ENCODE data around the gene MRGPRF.
A peak's percentile ranks its signal among the peaks of the same experiment; 100 is the strongest.

The MRGPRF gene

DNA sequence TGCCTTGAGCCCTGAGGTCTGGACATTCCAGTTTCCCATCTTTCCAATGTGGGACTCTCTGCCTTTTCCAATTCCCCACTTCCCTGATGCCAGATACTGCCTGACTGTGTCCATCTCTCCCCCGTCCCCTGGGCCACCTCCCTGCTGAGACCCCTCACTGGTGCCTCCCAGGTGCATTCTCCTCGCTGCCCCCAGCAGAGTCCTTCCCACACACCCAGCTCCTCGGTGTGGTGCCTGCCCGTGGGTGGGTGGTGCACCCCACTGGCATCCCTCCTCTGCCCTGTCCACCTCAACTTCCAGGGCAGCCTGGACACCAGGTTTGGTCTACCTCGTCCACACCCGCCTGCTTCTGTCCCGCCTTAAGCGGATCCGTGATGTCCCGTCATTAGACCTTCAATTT, 4.9 kb upstream of the MRGPRF start:
- Mint-ChIP-seq H3K4me3 (no peak overlapping the region), H3K36me3 (no peaks in the 10 kb centered on the region), H3K27ac (peak overlapping the region; percentile 56), H3K4me1 (peaks cover 0 to 5% of the 10 kb centered on the region in 2 donors), H3K27me3 (peaks cover 22 to 31% of the 10 kb centered on the region in 2 donors), H3K9me3 (peaks cover 4 to 9% of the 10 kb centered on the region in 2 donors)
- ATAC-seq (replicated peaks) (no peak), DNase-seq (no peak)

DNA sequence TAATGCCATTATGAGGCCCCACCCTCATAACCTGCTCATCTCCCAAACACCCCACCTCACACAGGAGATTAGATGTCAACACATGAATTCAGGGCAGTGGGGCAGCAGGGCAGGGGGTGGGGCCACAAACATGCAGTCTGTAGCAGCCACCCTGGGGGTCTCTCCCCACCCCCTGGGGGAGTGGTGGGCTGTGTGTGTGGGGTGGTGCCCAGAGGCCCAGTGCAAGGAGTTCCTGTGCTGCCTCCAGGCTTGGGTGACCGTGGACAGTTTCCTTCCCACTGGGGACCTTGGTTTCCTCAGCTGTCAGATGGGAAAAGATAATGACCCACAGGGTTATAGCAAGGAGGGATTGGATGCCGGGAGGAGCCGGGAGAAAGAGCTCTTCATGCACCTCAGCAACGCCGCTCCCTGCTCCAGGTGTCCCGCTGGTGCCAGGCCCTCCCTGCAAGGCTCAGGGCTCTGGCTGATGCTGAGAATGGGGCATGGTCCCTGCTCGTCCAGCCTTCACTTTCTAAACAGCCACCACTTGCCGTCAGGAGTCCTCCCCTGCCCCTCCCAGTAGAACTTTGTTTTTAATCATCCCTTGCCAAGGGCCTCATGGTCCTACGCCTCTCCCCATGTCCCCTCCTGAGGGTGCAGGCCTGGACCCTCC, 2.0 kb upstream of the MRGPRF start:
- Mint-ChIP-seq H3K27me3 (peaks cover 42 to 57% of the 10 kb centered on the region in 2 donors), H3K36me3 (no peaks in the 10 kb centered on the region), H3K4me1 (peaks cover 5 to 6% of the 10 kb centered on the region in 2 donors), H3K9me3 (peaks cover 4 to 9% of the 10 kb centered on the region in 2 donors), H3K4me3 (no peak overlapping the region), H3K27ac (no peak overlapping the region)
- no peak for ATAC-seq (replicated peaks)
- DNase-seq = no peak

DNA sequence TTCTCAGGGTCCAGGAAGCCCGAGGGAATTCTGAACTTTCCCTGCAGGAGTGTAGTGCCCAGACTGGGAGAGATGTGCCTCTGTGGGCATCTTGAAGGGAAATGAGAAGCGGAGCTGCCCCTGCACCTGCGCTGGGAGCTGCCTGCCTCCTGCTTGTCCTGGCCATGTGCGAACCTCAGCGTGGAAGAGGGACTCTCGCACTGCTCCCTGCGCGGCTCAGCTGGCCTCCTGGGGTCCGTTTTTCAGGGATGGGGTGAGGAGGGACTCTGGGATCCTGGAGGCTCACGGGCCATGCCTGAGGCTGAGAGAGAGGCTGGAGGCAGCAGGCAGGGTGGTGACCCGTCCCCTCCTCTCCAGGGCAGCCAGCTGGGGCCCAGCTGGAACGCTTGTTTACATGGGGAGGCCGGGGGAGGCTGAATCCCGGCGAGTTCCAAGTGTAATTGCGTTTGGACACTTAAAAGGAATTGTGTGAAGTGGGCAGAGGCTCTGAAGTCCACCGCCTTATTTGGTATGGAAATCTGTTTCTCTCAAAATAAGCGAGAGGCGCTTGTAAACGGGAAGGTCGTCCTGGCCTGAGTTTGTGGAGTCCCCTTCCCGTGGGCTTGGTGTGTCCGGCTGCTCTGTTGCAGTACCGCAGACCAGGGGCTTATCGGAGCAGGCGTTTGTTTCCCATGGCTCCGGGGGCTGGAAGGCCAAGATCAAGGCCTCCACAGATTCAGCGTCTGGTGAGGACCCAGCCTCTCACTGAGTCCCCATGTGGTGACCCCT, 1.2 kb upstream of the MRGPRF start:
- DNase-seq = no peak
- H3K36me3 Mint-ChIP-seq = no peaks in the 10 kb centered on the region
- no peak overlapping the region for H3K4me3 Mint-ChIP-seq
- no peak overlapping the region for H3K27ac Mint-ChIP-seq
- H3K9me3 Mint-ChIP-seq = peaks cover 4 to 9% of the 10 kb centered on the region in 2 donors
- peaks cover 5 to 6% of the 10 kb centered on the region in 2 donors for H3K4me1 Mint-ChIP-seq
- H3K27me3 Mint-ChIP-seq = peaks cover 45 to 64% of the 10 kb centered on the region in 2 donors
- ATAC-seq (replicated peaks) = no peak

DNA sequence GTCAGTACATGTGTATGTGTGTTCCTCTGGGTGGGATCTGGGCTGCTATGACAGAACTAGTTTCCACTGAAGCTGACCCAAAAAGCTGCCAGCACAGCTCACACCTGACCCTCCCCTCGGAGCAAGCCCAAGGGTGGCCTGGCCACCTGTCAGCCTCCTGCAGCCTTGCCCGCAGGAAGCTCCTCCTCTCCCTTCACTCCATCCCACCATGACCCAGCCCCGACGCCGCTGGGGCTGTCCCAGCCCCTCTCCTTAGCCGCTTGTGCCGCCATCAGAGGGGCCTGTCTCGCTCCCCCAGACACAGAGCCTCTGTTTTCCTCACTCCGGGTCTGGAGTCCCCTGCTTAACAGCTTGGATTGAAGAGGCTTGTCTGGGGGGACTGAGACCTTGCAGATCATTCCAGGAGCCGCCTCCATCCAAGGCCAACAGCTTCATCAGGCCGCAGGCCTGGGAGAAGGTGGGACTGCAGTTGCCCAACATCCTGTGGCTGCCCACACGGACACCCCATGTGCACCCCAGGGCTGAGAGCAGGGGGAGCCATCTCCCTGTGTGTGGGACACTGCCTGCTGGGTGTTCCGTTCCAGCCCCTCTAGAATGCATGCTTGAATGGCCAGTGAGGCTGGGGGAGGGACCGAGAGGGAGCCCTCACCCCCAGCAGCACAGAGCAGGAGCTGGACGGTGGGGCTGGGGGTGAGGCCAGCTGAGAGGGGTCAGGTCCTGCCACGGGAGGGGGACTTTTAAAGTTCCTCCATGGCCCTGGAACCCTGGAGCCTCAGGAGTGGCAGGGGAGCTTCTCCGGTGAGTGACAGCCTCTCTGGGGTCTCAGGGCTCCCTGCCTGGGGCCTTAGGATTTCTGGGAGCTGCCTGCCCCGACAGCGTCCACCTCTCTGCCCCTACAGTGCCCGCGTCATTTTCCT, 696 bp downstream of the MRGPRF start:
- no peak for ATAC-seq (replicated peaks)
- peaks cover 4 to 9% of the 10 kb centered on the region in 2 donors for H3K9me3 Mint-ChIP-seq
- peaks cover 5 to 6% of the 10 kb centered on the region in 2 donors for H3K4me1 Mint-ChIP-seq
- no peak for DNase-seq
- no peaks in the 10 kb centered on the region for H3K36me3 Mint-ChIP-seq
- no peak overlapping the region for H3K4me3 Mint-ChIP-seq
- H3K27ac Mint-ChIP-seq = no peak overlapping the region
- H3K27me3 Mint-ChIP-seq = peaks cover 55 to 72% of the 10 kb centered on the region in 2 donors

DNA sequence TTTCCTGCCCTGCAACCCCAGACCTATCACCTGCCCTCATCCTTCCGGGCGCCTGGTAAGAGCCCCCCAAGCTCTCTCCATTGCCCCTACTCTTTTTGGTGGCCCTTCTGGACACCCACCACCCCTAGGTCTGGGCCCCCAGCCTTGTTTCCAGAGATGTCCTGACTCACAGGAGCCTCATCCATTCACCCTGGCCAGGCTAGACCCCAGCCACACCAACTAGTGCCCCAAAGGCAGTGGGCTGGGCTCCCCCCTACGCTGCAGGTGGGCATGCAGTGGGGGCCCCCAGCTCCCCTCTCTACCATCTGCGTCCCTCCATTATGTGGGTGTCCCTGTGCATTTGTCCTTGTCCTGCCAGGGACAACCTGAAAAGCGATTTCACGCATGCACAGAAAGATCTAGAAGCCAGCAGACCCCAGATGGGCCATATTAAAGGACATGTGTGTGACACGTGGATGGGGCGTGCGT, 1.4 kb downstream of the MRGPRF start:
- H3K4me3 Mint-ChIP-seq = peak overlapping the region in 1 of 2 donors; percentile 4
- ATAC-seq (replicated peaks) (no peak), DNase-seq (no peak)
- H3K27me3 Mint-ChIP-seq = peaks cover 51 to 79% of the 10 kb centered on the region in 2 donors
- no peak overlapping the region for H3K27ac Mint-ChIP-seq
- H3K4me1 Mint-ChIP-seq = peaks cover 5 to 6% of the 10 kb centered on the region in 2 donors
- no peaks in the 10 kb centered on the region for H3K36me3 Mint-ChIP-seq
- H3K9me3 Mint-ChIP-seq = peaks cover 4 to 5% of the 10 kb centered on the region in 2 donors

DNA sequence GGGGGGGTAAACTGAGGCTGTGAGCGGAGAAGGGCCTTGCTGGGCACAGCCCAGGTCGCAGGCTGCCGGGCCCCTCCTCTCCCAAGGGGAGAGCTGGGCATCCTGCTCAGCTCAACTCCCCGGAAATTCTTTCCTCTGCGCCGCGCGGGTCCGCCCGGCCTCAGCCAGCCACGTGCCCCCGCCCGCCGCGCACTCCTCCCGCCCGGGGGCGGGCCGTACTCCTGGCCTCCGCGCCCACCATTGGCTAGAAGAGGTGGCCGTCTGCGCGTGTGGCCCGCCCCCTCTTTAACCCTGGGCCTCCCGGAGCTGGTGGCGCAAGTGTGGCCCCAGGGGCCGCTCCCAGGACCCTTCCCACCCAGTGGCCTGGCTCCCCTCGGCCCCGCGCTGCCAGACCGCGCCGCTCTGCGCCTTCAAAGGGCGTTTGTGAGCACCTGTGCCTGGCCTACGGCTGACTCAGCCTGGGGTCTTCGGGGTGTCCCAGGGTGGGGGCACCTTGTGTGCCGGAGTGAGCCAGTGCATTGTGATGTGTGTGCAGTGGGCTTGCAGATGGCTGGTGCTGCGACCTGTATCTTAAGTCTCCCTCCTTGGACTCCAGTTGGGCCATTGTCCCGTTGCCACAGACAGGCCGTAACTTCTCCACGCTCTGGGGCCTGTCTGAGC, 2.0 kb downstream of the MRGPRF start:
- DNase-seq (no peak), ATAC-seq (replicated peaks) (peak; percentile 70 to 73)
- H3K36me3 Mint-ChIP-seq = no peaks in the 10 kb centered on the region
- peaks cover 48 to 76% of the 10 kb centered on the region in 2 donors for H3K27me3 Mint-ChIP-seq
- no peak overlapping the region for H3K27ac Mint-ChIP-seq
- peaks cover 5 to 6% of the 10 kb centered on the region in 2 donors for H3K4me1 Mint-ChIP-seq
- H3K9me3 Mint-ChIP-seq = peaks cover under 1% of the 10 kb centered on the region in 2 donors
- peak overlapping the region in 1 of 2 donors; percentile 4 for H3K4me3 Mint-ChIP-seq

DNA sequence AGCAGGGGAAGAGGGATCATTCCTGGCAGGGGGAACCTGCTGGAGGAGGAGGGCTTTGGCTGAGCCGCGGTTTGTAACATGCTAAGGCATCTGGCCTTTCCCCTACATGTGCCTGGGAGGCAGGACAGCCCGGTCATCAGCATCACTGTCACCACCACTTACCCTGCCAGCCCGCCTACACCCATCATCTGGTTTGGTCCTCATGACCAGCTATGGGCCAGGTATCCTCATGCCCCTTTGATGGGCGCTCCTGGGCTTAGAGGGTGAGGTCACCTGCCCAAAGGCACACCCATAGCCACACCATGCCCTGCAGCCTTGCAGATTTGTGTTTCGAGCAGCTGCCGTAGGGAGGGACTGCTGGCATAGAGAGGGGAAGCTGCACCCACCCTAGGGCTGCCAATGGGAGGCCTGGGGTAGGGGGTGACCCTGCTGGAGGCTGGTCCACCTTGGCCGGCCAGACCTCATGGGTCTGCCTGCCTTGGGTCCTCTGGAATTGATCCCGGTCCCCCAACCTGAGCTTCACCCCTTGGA, 2.6 kb downstream of the MRGPRF start:
- peaks cover 54 to 79% of the 10 kb centered on the region in 2 donors for H3K27me3 Mint-ChIP-seq
- no peak overlapping the region for H3K4me3 Mint-ChIP-seq
- H3K9me3 Mint-ChIP-seq = no peaks in the 10 kb centered on the region
- peaks cover 5 to 6% of the 10 kb centered on the region in 2 donors for H3K4me1 Mint-ChIP-seq
- no peak overlapping the region for H3K27ac Mint-ChIP-seq
- no peaks in the 10 kb centered on the region for H3K36me3 Mint-ChIP-seq
- DNase-seq (no peak), ATAC-seq (replicated peaks) (no peak)

DNA sequence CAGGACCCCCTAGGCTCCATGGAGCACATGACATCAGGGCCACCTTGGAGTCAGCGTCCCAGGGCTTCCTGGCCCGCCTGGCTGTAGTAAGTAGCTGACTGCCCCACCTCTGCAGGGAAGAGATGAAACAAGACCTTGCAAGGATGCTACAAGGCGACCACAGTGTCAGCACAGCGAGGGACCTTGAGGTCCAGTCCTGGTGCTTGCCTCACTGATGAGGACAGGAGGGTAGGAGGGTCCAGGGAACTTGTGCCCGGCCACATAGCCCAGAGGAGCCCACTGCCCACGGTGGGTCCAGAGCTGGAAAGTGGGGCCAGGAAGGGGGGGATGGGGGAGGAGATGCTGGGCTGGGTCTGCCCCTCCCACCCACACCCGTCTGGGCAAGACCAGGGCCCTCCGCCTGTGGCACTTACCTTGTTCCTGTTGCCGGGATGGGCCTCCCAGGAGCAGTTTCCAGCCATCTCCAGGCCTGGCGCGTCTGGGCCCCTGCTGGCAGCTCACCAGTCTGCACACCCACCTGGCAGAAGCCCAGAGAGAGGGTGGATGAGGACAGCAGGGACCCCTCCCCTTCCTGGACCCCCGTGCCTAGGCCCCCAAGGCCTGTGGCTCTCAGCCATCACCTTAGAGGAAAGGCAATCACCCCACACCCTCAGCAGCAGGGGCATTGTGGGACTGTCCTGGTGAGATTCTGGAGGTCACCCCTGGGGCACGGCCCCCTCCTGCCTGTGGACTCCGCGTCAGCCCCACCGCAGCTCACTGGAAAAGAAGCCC, 3.4 kb downstream of the MRGPRF start:
- Mint-ChIP-seq H3K27me3 (peaks cover 54 to 79% of the 10 kb centered on the region in 2 donors), H3K9me3 (no peaks in the 10 kb centered on the region), H3K27ac (no peak overlapping the region), H3K4me1 (peaks cover 5 to 6% of the 10 kb centered on the region in 2 donors), H3K36me3 (no peaks in the 10 kb centered on the region), H3K4me3 (no peak overlapping the region)
- DNase-seq (no peak), ATAC-seq (replicated peaks) (no peak)

DNA sequence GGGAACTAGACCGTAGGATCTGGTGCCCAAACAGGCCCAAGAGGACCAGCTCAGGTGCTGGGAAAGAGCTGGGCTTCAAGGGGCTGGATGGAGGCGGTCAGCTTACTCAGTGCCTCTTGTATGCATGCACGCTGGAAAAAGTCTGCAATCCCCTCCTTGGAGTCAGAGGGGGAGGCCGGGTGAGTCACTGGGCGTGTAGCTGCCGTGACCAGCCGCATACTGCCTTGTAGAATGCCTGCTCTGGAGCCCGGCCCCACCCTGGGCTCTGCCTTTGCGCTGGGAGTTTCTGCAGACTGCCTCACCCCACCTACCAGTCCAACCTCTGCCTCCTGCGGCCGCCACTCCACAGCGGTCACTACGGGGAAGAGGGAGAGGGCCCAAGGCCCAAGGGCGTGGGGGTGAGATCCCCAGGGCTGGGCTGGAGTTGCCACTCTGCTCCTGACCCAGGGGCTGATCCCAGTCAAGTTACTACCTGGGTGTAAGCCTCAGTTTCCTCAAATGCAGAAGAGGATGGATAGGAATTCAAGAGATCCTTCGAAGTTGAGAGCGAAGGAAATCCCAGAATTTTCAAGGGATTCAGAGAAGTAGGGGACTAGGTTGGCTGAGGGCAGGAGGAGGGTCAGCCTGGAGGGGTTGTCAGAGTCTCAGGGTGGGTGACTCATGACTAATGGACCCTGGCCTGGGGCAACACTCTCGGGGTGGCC, 4.2 kb downstream of the MRGPRF start:
- no peak overlapping the region for H3K4me3 Mint-ChIP-seq
- H3K9me3 Mint-ChIP-seq = no peaks in the 10 kb centered on the region
- no peaks in the 10 kb centered on the region for H3K36me3 Mint-ChIP-seq
- H3K27ac Mint-ChIP-seq = no peak overlapping the region
- H3K27me3 Mint-ChIP-seq = peaks cover 52 to 76% of the 10 kb centered on the region in 2 donors
- no peak for DNase-seq
- peaks cover 5 to 6% of the 10 kb centered on the region in 2 donors for H3K4me1 Mint-ChIP-seq
- no peak for ATAC-seq (replicated peaks)

DNA sequence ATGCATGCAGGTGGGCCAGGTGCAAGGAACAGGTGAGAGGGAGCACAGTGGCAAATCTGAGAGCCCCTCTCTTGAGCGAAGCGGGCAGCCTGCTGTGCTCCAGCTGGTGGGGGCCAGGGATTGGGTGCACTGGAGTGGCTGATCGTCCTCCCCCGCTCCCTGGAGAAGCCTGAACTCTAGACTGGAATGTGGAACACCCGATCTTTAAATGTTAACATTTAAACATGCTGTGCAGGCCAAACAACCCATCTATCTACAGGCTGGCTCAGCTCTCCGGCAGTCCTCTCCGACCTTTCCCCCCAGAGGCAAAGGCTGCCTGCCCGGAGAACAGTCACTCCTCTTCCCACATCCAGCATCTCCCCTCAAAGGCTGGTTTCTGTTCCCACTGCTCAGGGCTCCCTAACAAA, 5.1 kb downstream of the MRGPRF start:
- Mint-ChIP-seq H3K27me3 (peaks cover 51 to 78% of the 10 kb centered on the region in 2 donors), H3K27ac (no peak overlapping the region), H3K4me3 (no peak overlapping the region), H3K4me1 (peaks cover 0 to 6% of the 10 kb centered on the region in 2 donors), H3K9me3 (no peaks in the 10 kb centered on the region), H3K36me3 (no peaks in the 10 kb centered on the region)
- DNase-seq (no peak), ATAC-seq (replicated peaks) (no peak)

DNA sequence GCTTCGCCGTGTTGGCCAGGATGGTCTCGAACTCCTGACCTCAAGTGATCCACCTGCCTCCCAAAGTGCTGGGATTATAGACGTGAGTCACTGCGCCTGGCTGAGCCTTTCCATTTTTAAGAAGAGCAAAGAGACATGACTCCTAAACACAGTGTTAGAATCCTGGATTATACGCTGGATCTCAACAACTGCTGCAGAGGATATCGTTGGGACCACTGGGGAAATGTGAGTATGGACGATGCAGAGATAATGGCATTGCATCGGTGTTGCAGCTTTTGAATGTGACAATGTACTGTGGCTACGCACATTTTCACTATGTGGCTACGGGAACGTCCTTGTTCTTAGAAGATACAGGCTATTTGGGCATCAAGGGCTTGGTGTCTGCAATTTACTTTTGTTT, 6.2 kb downstream of the MRGPRF start:
- DNase-seq (no peak), ATAC-seq (replicated peaks) (no peak)
- H3K27ac Mint-ChIP-seq = no peak overlapping the region
- no peaks in the 10 kb centered on the region for H3K9me3 Mint-ChIP-seq
- H3K4me3 Mint-ChIP-seq = no peak overlapping the region
- H3K27me3 Mint-ChIP-seq = peaks cover 42 to 68% of the 10 kb centered on the region in 2 donors
- H3K4me1 Mint-ChIP-seq = peaks cover 0 to 6% of the 10 kb centered on the region in 2 donors
- no peaks in the 10 kb centered on the region for H3K36me3 Mint-ChIP-seq

DNA sequence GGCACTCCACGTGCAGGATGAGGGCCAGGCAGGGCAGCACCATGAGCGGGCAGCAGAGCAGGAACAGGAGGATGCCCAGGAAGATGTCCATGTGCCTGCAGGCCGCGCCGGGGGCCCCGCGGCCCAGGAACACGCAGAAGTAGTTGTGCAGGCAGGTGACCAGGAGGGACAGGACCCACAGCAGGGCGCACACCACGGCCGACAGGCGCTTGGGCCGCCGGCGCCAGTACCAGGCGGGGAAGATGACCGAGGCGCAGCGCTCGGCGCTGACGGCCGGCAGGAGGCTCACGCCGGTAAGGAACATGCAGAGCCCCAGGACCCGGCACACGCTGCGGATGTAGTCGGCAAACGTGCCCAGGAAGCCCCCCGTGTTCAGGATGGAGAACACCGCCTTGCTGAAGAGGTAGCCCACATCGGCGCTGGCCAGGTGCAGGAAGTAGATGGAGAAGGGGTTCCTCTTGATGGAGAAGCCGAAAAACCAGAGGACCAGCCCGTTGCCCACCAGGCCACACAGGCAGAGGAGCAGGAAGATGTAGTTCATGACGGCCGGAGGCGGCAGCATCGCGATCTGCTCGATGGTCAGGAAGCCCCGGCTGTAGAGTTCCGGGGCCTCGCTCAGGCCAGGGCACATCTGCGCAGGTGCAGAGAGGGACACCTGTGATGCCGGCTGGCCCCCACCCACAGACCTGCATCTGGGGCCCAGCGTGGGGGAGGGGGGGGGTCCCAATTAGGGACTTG, 7.2 kb downstream of the MRGPRF start:
- DNase-seq = no peak
- H3K36me3 Mint-ChIP-seq = no peaks in the 10 kb centered on the region
- H3K4me1 Mint-ChIP-seq = no peaks in the 10 kb centered on the region
- H3K27ac Mint-ChIP-seq = no peak overlapping the region
- no peak for ATAC-seq (replicated peaks)
- no peak overlapping the region for H3K4me3 Mint-ChIP-seq
- peaks cover 36 to 61% of the 10 kb centered on the region in 2 donors for H3K27me3 Mint-ChIP-seq
- no peaks in the 10 kb centered on the region for H3K9me3 Mint-ChIP-seq

Data from stimulated activated naive B cell treated with anti-CD40 and anti-IgM and Interleukin-4, amounts not matched to agents 10 μg/mL and 1 μg/mL and 100 μg/mL, for 72 hours (primary cell).